ENCODE data around the gene BRD8.
A peak's percentile ranks its signal among the peaks of the same experiment; 100 is the strongest.

The BRD8 gene

GRCh38 chr5:138178516-138179276 lies at the start of gene BRD8, which contains the start of gene KIF20A:
Gene BRD8, minus strand, starts transcription at chr5:138178630. Its CDS starts 16 bp downstream, at chr5:138178614.
Gene KIF20A, plus strand, starts transcription at chr5:138179112. Its CDS starts 569 bp downstream, at chr5:138179681.
- peak; percentile 96 for DNase-seq (ENCODE audit: low spot score)

GRCh38 chr5:138226910-138227309 lies 48.5 kb upstream of the BRD8 start:
- peak; percentile 41 for DNase-seq (ENCODE audit: low spot score)

- no peak for DNase-seq (ENCODE audit: low spot score)
These were observed 46.3 kb upstream of the BRD8 start for GRCh38 chr5:138224712-138225111.

GRCh38 chr5:138223532-138223931 lies 45.1 kb upstream of the BRD8 start:
- DNase-seq (ENCODE audit: low spot score): no peak

GRCh38 chr5:138216799-138217198 lies 38.4 kb upstream of the BRD8 start:
- DNase-seq (ENCODE audit: low spot score): no peak

GRCh38 chr5:138213161-138214029 lies 35.0 kb upstream of the BRD8 start, which contains the start of gene CDC23:
Gene CDC23, minus strand, starts transcription at chr5:138213323. Its CDS starts 11 bp downstream, at chr5:138213312.
- DNase-seq (ENCODE audit: low spot score): peak; percentile 99

GRCh38 chr5:138212828-138213160 lies 34.4 kb upstream of the BRD8 start:
- no peak for DNase-seq (ENCODE audit: low spot score)

- DNase-seq (ENCODE audit: low spot score): no peak
These were observed 32.6 kb upstream of the BRD8 start for GRCh38 chr5:138210985-138211384.

GRCh38 chr5:138193859-138194258 lies 15.4 kb upstream of the BRD8 start:
- DNase-seq (ENCODE audit: low spot score): peak; percentile 40

GRCh38 chr5:138192826-138193225 lies 14.4 kb upstream of the BRD8 start:
- no peak for DNase-seq (ENCODE audit: low spot score)

- DNase-seq (ENCODE audit: low spot score): no peak
These were observed 10.2 kb upstream of the BRD8 start for GRCh38 chr5:138188626-138189025.

GRCh38 chr5:138186002-138186447 lies 7.6 kb upstream of the BRD8 start:
- no peak for DNase-seq (ENCODE audit: low spot score)

GRCh38 chr5:138182808-138183207 lies 4.4 kb upstream of the BRD8 start:
- no peak for DNase-seq (ENCODE audit: low spot score)

GRCh38 chr5:138180841-138181240 lies 2.4 kb upstream of the BRD8 start:
- no peak for DNase-seq (ENCODE audit: low spot score)

GRCh38 chr5:138180183-138180782 lies 1.9 kb upstream of the BRD8 start:
- peak; percentile 91 for DNase-seq (ENCODE audit: low spot score)

GRCh38 chr5:138179277-138179857 lies 937 bp upstream of the BRD8 start:
- peak; percentile 63 for DNase-seq (ENCODE audit: low spot score)

- peak; percentile 59 for DNase-seq (ENCODE audit: low spot score)
These were observed 402 bp downstream of the BRD8 start for GRCh38 chr5:138177941-138178515.

GRCh38 chr5:138170299-138170698 lies 8.1 kb downstream of the BRD8 start:
- no peak for DNase-seq (ENCODE audit: low spot score)

- no peak for DNase-seq (ENCODE audit: low spot score)
These were observed 9.3 kb downstream of the BRD8 start for GRCh38 chr5:138169124-138169523.

GRCh38 chr5:138163721-138164120 lies 14.7 kb downstream of the BRD8 start:
- no peak for DNase-seq (ENCODE audit: low spot score)

- no peak for DNase-seq (ENCODE audit: low spot score)
These were observed 17.7 kb downstream of the BRD8 start for GRCh38 chr5:138160706-138161105.

GRCh38 chr5:138159666-138160065 lies 18.8 kb downstream of the BRD8 start:
- no peak for DNase-seq (ENCODE audit: low spot score)

All from NAMALWA (cell line).